ENCODE measurements around the gene CCM2.
A peak's percentile ranks its signal among the peaks of the same experiment; 100 is the strongest.

CCM2 gene

GRCh38 chr7:45000093-45001032, at the start of gene CCM2:
Gene CCM2 (plus strand): TSS chr7:45000201. CDS start chr7:45000334, 133 bp downstream.
- no peak for DNase-seq

- no peak for DNase-seq
Measured at GRCh38 chr7:44953156-44953555, 46.8 kb upstream of the CCM2 start.

DNA sequence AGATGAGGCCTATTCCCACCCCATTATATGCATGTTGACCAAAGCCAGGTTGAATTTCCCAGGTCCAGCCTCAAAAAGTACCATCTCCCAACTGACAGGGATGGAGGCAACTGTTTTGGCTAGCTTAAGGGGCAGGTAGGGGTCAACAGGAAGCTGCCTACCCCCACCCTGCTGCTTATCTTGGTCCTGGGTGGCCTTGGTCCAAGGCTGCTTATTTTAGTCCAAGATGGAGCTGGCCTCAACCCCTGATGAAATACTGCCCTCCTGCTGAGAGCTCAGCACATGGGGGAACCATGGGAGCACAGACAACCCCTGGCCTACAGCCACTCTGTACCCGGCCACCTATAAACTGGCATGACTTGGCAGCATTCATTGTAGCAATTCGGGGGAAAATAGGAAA, 44.3 kb upstream of the CCM2 start:
- DNase-seq: no peak

DNA sequence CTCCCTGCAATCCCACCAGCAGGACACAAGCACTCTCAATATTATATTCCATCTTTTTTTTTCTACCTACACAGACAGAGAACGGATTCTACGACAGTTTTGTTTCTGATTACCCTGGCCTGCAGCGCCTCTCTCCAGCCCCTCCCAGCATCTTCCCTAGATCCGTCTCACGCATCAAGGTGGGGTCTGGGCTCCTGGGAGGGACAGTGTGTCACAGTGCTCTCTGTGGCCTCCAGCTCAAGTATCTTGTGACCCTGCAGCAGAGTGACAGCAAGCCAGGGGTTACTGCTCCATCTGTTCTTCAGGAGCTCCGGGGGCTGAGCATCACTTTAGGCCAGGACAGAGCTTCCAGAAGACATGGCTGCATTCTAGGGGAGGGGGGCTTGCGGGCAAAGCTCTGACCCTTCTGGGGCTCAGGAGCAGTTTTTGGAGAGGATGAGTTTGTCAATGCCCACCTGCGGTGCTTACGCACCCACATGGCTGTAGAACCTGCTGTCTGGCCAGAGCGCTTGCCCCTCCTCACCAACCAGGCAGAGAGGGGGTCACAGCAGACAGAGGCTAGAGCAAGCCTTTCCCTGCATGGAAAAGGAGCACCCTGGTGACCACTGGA, 43.7 kb upstream of the CCM2 start:
- DNase-seq: no peak

- no peak for DNase-seq
Measured at GRCh38 chr7:44958645-44959344, 41.2 kb upstream of the CCM2 start.

GRCh38 chr7:44959433-44959951, 40.5 kb upstream of the CCM2 start:
- DNase-seq: no peak

DNA sequence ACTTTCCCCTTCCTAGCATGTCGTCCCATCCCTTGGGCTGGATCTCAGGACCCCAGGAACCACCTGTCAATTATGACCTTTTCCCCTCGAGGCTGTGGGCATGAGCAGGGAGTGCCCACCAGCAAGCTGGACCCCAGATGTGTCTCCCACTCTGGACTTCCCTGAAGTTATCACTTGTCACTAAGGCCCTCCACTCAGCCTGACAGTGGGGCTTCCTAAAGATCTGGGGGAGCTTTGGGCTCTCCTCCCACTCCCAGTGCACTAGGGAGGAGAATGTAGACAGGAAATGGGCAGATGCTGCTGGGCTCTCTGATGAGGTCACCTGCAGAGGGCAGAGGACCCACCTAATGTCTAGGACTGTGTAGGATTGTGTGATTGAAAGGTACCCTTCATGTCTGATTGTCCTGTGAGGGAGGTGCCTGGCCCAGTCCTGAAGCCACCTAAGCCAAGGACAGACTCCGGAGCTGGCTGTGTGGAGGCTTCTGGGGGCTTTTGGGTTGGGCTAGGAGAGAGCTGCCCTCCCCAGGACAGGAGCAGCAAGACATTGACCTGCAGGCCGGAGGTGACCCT, 39.9 kb upstream of the CCM2 start:
- DNase-seq: no peak

GRCh38 chr7:44961844-44962482, 38.0 kb upstream of the CCM2 start:
- DNase-seq: no peak

DNA sequence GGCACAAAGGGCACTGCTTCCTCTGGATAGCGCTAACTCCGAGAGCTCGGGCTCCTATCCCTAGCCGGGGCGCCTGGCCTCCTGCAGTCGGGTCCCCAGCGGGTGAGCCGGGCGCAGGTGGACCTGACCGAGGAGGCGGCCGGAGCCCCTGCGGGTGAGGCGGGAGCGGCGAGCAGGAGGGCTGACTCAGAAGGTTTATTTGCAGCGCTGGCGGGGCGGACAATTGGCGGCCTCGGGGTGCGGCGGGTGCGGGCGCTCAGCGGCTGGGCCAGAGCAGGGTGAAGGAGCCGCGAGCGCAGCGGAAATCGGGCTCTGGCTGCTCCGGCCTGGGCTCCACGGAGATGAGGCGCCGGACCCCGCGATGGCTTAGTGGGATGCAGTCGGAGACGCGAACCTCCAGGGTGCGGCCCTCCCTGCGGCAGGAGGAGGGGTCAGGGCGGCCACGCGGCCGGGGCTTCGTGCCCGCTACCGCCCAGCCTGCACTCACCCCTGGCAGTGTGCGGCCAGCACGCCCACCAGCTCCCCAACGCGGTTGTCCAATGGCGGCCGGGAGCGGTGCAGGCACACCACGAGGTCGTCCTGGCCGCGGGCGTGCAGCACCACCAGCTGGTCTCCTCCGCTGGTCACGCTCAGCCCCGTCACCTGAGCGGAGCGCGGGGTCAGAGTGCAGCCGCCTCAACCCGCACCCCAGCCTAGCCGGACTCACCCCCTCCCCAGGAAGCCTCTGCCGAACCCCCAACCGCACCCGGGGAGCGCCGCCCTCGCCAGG, 37.3 kb upstream of the CCM2 start:
- DNase-seq: no peak

GRCh38 chr7:44963364-44964290, 36.4 kb upstream of the CCM2 start:
- DNase-seq: no peak

GRCh38 chr7:44964384-44964830, 35.6 kb upstream of the CCM2 start:
- DNase-seq: peak; percentile 16

GRCh38 chr7:44964831-44965440, 35.1 kb upstream of the CCM2 start:
- no peak for DNase-seq

DNA sequence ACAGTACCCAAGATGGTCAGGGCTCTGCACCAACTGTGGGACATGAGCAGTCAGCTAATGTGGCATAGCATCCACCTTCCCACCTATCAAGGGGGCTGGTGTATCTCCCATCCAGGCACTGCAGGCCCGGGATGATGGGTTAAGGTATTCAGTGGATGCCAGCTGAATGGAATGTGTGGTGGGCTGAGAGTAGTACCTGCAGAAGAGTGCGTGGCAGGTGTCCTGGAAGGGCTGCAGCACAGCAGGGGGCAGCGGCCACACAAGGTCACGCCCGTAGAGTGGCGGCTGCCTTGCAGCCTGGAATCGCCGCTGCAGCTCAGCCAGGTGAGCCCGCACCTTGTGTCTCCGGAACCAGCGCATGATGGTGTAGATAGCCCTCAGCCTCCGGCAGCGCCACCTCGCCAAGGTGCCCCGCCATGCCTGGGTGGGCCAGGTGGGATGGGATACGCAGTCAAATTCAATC, 34.5 kb upstream of the CCM2 start:
- no peak for DNase-seq

DNA sequence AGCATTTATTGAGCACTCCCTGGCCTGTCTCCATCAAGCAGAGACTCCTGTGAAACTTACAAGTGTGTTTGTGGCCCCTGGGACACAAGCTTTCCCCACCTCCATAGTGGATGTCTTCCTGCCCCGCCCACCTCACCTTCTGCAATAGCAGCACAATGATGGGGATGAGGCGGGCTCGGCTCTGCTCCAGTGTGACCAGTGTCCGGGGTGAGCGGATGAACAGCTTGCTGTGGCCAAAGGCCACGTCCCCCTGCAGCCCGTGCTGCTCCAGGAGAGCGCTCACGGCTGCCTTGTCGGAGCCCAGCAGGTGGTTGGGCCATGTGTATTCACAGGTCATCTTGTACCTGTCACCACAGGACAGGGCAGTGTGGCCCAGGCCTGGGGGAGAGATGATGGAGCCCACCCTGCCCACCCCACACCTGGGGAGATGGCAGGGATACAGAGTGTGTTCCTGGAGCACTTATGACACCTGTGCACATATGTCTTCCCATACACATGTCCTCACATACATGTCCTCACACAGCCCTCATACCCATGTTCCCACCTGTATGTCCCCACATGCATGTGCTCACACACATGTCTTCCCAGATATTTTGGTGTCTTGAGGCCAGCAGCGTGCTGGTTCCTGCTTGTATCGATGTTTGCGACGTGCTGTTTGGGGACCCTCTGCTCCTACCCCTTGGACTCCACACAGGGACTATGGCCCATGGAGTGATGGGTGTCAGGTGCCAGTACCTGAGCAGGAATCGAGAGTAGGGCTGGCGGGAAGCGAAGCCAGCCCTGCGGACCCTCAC, 33.9 kb upstream of the CCM2 start:
- DNase-seq: no peak

DNA sequence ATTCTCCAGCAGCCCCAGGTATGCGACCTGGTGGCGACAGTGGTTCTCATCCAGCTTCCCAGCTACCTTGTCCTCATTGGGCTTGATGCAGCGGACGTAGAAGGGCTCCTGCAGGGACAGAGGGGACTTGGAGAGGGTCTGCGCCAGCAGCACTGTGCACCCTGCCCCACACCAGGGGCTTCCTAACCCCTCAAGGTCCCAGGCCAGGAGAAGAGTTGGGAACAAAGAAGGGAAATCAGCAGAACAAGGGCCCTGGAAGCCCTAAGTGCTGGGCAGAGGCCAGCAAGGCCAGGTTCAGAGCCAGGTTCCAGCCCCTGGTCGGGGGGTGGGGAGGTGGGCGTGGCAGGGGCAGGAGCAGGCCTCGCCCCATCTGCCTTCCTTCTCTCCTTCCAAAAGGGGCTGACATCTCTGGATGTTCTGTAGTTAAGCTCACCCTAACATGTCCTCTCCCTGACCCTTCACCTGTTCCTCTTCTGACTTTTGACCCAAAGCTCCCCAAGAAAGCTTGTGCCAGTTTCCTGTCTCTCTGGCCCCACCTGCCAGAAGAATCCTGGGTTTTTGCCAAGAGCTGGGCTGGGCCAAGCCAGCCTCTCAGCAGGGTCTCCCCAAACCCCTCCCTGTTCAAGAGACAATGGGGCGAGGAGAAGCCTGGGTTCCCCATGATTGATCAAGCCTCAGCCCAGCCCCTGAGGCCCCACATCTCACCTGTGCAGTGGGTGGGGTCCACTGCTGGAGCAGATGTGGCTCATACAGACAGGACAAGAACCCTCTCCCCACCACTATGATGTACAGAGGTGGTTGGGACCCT, 33.1 kb upstream of the CCM2 start:
- no peak for DNase-seq

DNA sequence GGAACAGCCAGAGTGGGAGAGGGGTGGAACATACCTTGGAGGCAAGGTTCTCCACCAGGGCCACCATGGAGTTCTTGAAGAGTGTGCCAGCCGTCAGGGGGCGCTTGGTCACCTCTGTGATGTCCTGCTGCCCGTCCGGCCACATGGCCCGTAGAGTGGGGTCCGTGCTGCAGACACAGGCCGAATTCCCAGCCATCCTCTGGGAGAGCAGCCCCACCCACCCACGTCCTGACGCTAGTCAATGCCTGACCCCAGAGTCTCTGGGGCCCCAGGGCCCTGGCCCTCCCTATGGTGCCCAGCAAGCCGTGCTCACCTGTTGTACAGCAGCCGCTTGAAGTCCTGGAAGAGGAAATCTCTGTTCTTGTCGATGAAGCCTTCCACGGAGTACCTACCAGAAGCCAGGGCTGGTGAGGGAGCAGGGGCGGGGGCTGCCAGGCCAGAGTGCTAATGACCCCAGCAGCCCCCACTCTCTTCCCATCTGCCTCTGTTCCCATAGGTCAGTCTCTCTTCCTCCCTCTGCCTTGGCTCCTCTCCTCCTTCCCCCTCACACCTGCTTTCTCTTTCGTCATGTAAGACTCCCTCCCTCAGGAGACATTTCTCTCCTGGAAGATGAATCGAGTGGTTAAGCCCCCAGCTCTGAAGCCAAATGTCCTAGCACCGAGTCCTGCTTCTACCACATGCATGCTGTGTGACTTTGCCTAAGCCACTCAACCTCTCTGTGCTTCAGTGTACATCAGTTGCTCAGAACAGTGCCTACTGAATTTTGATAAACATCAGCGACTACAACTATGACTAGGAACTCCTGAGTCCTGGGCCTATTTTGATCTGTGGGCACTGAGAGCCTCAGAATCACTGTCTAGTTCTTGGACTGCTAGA, 32.2 kb upstream of the CCM2 start:
- no peak for DNase-seq

- DNase-seq: no peak
Measured at GRCh38 chr7:44969049-44969700, 30.8 kb upstream of the CCM2 start.
